ENCODE data around the gene SPEN. TPM values are rescaled to one million over a fixed set of nuclear protein-coding genes. Genes with fewer than 3 reads are reported as not detected.

Gene SPEN
- total RNA-seq, 1 experiment from 2014 or later, result 44.2 TPM

- TF ChIP-seq CTCF (IDR thresholded peaks at IDR 0.05; ENCODE audit: unreplicated experiment), result no peak
- Mint-ChIP-seq H3K27ac (ENCODE audit: low read depth, unreplicated experiment) (no peak overlapping the region), H3K9me3 (ENCODE audit: unreplicated experiment) (no peaks in the 10 kb centered on the region), H3K4me1 (ENCODE audit: insufficient read depth, unreplicated experiment) (peaks cover 33% of the 10 kb centered on the region), H3K4me3 (ENCODE audit: unreplicated experiment) (no peak overlapping the region), H3K27me3 (ENCODE audit: insufficient read depth, unreplicated experiment) (no peaks in the 10 kb centered on the region), H3K36me3 (ENCODE audit: insufficient read depth, unreplicated experiment) (peaks cover 21% of the 10 kb centered on the region)
- POLR2A ChIA-PET, result interaction anchor here (0.7 to 1.3 kb wide), 2 partner anchors 15 to 125 kb away, joined by 3 to 4 read pairs; partner anchors contain the start of gene ZBTB17
- BruUV-seq (replicated peaks), result no TSS peak
- intact Hi-C loops (cut with micrococcal nuclease), result no loop called here
- CTCF ChIA-PET, result no interaction called here
- no peak for DNase-seq (ENCODE audit: unreplicated experiment)
Observed at GRCh38 chr1:15960808-15961207, 113.3 kb downstream of the SPEN start.

GRCh38 chr1:15961492-15961891 lies 114.0 kb downstream of the SPEN start:
- no peak for TF ChIP-seq CTCF (IDR thresholded peaks at IDR 0.05; ENCODE audit: unreplicated experiment)
- intact Hi-C loops (cut with micrococcal nuclease), result no loop called here
- ChIA-PET CTCF (interaction anchor here (0.7 to 1.0 kb wide), 2 partner anchors 72 to 146 kb away, joined by 3 read pairs; no protein-coding TSS in a partner anchor), POLR2A (interaction anchor here (0.7 to 1.3 kb wide), 2 partner anchors 14 to 125 kb away, joined by 3 to 4 read pairs; partner anchors contain the start of gene ZBTB17)
- Mint-ChIP-seq H3K4me1 (ENCODE audit: insufficient read depth, unreplicated experiment) (peaks cover 28% of the 10 kb centered on the region), H3K4me3 (ENCODE audit: unreplicated experiment) (no peak overlapping the region), H3K27me3 (ENCODE audit: insufficient read depth, unreplicated experiment) (no peaks in the 10 kb centered on the region), H3K36me3 (ENCODE audit: insufficient read depth, unreplicated experiment) (peaks cover 17% of the 10 kb centered on the region), H3K27ac (ENCODE audit: low read depth, unreplicated experiment) (no peak overlapping the region), H3K9me3 (ENCODE audit: unreplicated experiment) (no peaks in the 10 kb centered on the region)
- no peak for DNase-seq (ENCODE audit: unreplicated experiment)
- BruUV-seq (replicated peaks), result no TSS peak

- H3K27me3 Mint-ChIP-seq (ENCODE audit: insufficient read depth, unreplicated experiment), result no peaks in the 10 kb centered on the region
- intact Hi-C loops (cut with micrococcal nuclease), result no loop called here
- no TSS peak for BruUV-seq (replicated peaks)
- H3K27ac Mint-ChIP-seq (ENCODE audit: low read depth, unreplicated experiment), result no peak overlapping the region
- ChIA-PET CTCF (interaction anchor here (0.7 to 1.0 kb wide), 2 partner anchors 71 to 146 kb away, joined by 3 read pairs; no protein-coding TSS in a partner anchor), POLR2A (no interaction called here)
- TF ChIP-seq CTCF (IDR thresholded peaks at IDR 0.05; ENCODE audit: unreplicated experiment), result no peak
- H3K9me3 Mint-ChIP-seq (ENCODE audit: unreplicated experiment), result no peaks in the 10 kb centered on the region
- DNase-seq (ENCODE audit: unreplicated experiment), result no peak
- H3K4me3 Mint-ChIP-seq (ENCODE audit: unreplicated experiment), result no peak overlapping the region
- H3K4me1 Mint-ChIP-seq (ENCODE audit: insufficient read depth, unreplicated experiment), result peaks cover 24% of the 10 kb centered on the region
- H3K36me3 Mint-ChIP-seq (ENCODE audit: insufficient read depth, unreplicated experiment), result peaks cover 13% of the 10 kb centered on the region
Observed at GRCh38 chr1:15962176-15962575, 114.7 kb downstream of the SPEN start.

GRCh38 chr1:15962671-15963362 lies 115.3 kb downstream of the SPEN start:
- Mint-ChIP-seq H3K4me3 (ENCODE audit: unreplicated experiment) (no peak overlapping the region), H3K9me3 (ENCODE audit: unreplicated experiment) (no peaks in the 10 kb centered on the region), H3K4me1 (ENCODE audit: insufficient read depth, unreplicated experiment) (peaks cover 23% of the 10 kb centered on the region), H3K27me3 (ENCODE audit: insufficient read depth, unreplicated experiment) (no peaks in the 10 kb centered on the region), H3K27ac (ENCODE audit: low read depth, unreplicated experiment) (no peak overlapping the region), H3K36me3 (ENCODE audit: insufficient read depth, unreplicated experiment) (peaks cover 13% of the 10 kb centered on the region)
- TF ChIP-seq CTCF (IDR thresholded peaks at IDR 0.05; ENCODE audit: unreplicated experiment), result no peak
- CTCF ChIA-PET, result interaction anchor here (1.0 kb wide), 1 partner anchor 71 kb away, joined by 3 read pairs; no protein-coding TSS in a partner anchor
- DNase-seq (ENCODE audit: unreplicated experiment), result no peak
- BruUV-seq (replicated peaks), result no TSS peak
- POLR2A ChIA-PET, result interaction anchor here (0.8 kb wide), 1 partner anchor 22 kb away, joined by 3 read pairs; no protein-coding TSS in a partner anchor
- intact Hi-C loops (cut with micrococcal nuclease), result no loop called here

Data from MCF 10A (cell line).